NCI-H510A treated with DMSO at 0.1 percent for 48 hours (cell line): Measurements from ENCODE around the gene CARMIL1.

Experiments used
- DNase-seq: peaks from one replicate; lab custom pipeline; 2025; lab: John Stamatoyannopoulos, UW

Gene CARMIL1

GRCh38 chr6:25659633-25660368 lies 380.6 kb downstream of the CARMIL1 start:
- peak; percentile 70 for DNase-seq

DNA sequence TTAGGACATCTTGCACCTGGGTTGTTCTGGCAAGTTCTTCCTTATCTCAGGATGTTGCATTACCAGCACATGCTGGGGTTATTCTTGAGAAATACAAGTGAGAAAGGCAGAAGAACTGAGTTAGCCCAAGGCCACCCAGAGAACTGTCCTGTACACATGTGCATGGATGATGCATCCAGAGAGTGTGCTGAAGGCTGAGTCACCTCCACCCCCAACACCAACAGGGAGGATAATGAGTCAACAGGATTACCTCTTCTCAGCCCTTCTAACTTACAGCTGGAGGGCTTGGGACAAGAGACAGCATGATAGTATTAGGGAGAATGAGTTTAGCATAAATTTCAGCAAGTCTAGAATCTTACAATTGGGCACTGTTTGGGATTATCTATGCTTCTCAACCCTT lies 381.3 kb downstream of the CARMIL1 start:
- peak; percentile 70 for DNase-seq

- no peak for DNase-seq
These were observed 382.1 kb downstream of the CARMIL1 start for GRCh38 chr6:25661129-25661779.

DNA sequence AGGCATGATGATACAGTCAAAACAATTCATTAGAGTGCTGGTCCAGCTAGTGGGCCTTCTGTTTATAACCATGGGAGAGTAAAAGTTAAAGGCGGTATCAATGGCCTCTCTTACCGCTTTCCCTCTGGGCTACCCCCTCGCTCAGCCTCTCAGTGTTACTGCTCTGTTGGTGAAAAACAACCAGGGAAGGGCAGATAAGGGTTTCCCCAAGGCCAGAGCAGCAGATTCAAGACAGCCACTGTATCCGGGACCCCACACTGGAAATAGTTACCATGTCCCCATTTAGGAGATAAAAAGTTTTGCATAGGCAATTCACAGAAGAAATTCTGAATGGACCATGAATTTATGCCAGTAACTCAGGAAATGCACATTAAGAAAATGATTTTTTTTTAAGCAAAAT lies 386.3 kb downstream of the CARMIL1 start:
- DNase-seq: no peak

GRCh38 chr6:25669413-25669812 lies 390.2 kb downstream of the CARMIL1 start:
- DNase-seq: peak; percentile 41
